NCI-H526 (cell line): Measurements from ENCODE around the gene PRR9.
A peak's percentile ranks its signal among the peaks of the same experiment; 100 is the strongest.

Source experiments
- DNase-seq, 2 experiments: peaks; one replicate each; lab custom pipeline; 2025; lab: John Stamatoyannopoulos, UW

Gene PRR9

GRCh38 chr1:153229076-153229829 is 11.9 kb downstream of the PRR9 start:
- DNase-seq: peak in 1 of 2 experiments; percentile 67

GRCh38 chr1:153231363-153231762 is 14.0 kb downstream of the PRR9 start:
- DNase-seq: no peak

GRCh38 chr1:153231785-153232184 is 14.4 kb downstream of the PRR9 start:
- no peak for DNase-seq

GRCh38 chr1:153232553-153232952 is 15.2 kb downstream of the PRR9 start:
- no peak for DNase-seq

GRCh38 chr1:153233448-153233847 is 16.1 kb downstream of the PRR9 start:
- no peak for DNase-seq

- peak in 1 of 2 experiments; percentile 9 for DNase-seq
Observed at GRCh38 chr1:153238527-153238926, 21.1 kb downstream of the PRR9 start.

GRCh38 chr1:153242160-153242559 is 24.8 kb downstream of the PRR9 start:
- DNase-seq: no peak

- no peak for DNase-seq
Observed at GRCh38 chr1:153245466-153245865, 28.1 kb downstream of the PRR9 start.

- no peak for DNase-seq
Observed at GRCh38 chr1:153246018-153246417, 28.6 kb downstream of the PRR9 start.

GRCh38 chr1:153246825-153247224 is 29.4 kb downstream of the PRR9 start:
- no peak for DNase-seq

- DNase-seq: no peak
Observed at GRCh38 chr1:153248176-153248879, 30.9 kb downstream of the PRR9 start.

GRCh38 chr1:153250166-153250565 is 32.8 kb downstream of the PRR9 start:
- DNase-seq: no peak

- DNase-seq: no peak
Observed at GRCh38 chr1:153251087-153251486, 33.7 kb downstream of the PRR9 start.

- no peak for DNase-seq
Observed at GRCh38 chr1:153251562-153251961, 34.2 kb downstream of the PRR9 start.

- no peak for DNase-seq
Observed at GRCh38 chr1:153251988-153252387, 34.6 kb downstream of the PRR9 start.

GRCh38 chr1:153253076-153253475 is 35.7 kb downstream of the PRR9 start:
- no peak for DNase-seq

GRCh38 chr1:153253693-153254092 is 36.3 kb downstream of the PRR9 start:
- DNase-seq: no peak

GRCh38 chr1:153259387-153259786 is 42.0 kb downstream of the PRR9 start, which contains the start of gene LORICRIN:
TSS of gene LORICRIN (plus strand) at chr1:153259687. CDS start at chr1:153260950, 1,263 bp downstream.
- DNase-seq: no peak

- peak in 1 of 2 experiments; percentile 32 for DNase-seq
Observed at GRCh38 chr1:153260585-153261280, 43.3 kb downstream of the PRR9 start.

GRCh38 chr1:153261281-153262069 is 44.1 kb downstream of the PRR9 start:
- DNase-seq: peak in 1 of 2 experiments; percentile 64

GRCh38 chr1:153262070-153262366 is 44.6 kb downstream of the PRR9 start:
- DNase-seq: no peak
